T-helper 22 cell (primary cell): ENCODE data around the gene FTO.
"Not testable (repeated sequence)": the region's sequence is repeated elsewhere in the genome, so short reads cannot be mapped to it uniquely, and the experiment has no call there.

Source experiments
- DNase-seq: peaks from one replicate; pipeline ENCODE4 v3.0.0-alpha.2; 2020; ENCODE audit warnings: low read depth

Gene FTO

GRCh38 chr16:54181683-54182329 lies 477.9 kb downstream of the FTO start:
- not testable (repeated sequence) for DNase-seq

- DNase-seq = no peak
Measured at GRCh38 chr16:54185045-54185444, 481.1 kb downstream of the FTO start.

GRCh38 chr16:54191163-54191562 lies 487.2 kb downstream of the FTO start:
- no peak for DNase-seq

- DNase-seq = no peak
Measured at GRCh38 chr16:54191592-54191991, 487.6 kb downstream of the FTO start.

GRCh38 chr16:54193013-54193664 lies 489.2 kb downstream of the FTO start:
- DNase-seq = no peak

- no peak for DNase-seq
Measured at GRCh38 chr16:54193665-54194333, 489.8 kb downstream of the FTO start.

- no peak for DNase-seq
Measured at GRCh38 chr16:54194334-54194743, 490.4 kb downstream of the FTO start.

- no peak for DNase-seq
Measured at GRCh38 chr16:54197758-54198157, 493.8 kb downstream of the FTO start.

GRCh38 chr16:54199487-54200160 lies 495.7 kb downstream of the FTO start:
- DNase-seq = no peak

- DNase-seq = no peak
Measured at GRCh38 chr16:54200161-54200534, 496.2 kb downstream of the FTO start.

DNA sequence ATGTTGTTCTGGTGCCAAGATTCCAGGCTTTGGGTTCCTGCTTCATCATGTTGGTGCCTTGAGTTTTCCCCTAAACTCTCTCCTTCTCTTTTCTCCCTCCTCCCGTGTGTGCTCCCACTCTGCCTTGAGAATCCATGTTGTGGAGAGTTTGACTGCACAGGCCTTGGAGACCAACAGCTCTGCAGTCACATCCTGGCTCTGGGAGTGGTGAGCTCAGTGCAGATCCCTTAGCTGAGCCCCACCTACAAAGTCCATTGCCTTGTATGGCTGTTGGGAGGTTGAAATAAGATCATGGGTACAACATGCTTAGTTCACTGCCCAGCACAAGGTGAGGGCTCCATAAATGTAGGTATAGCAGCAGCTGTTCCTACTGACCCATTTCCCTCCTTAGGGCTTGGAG lies 496.8 kb downstream of the FTO start:
- no peak for DNase-seq

GRCh38 chr16:54201200-54201599 lies 497.2 kb downstream of the FTO start:
- no peak for DNase-seq
